Heart left ventricle (tissue), 13 donors: ENCODE measurements around the gene FLII.

ENCODE experiments used
- CTCF ChIP-seq, 12 donors: fragments of 200-600 bp; sonication (generic) in 4 of 12; IDR thresholded peaks; one replicate each; pipeline versions ENCODE4 v1.5.0 to v1.8.0; 2018 to 2022; ENCODE audit warnings: antibody characterized with exemption in 12 of 12, mild to moderate bottlenecking in 5 of 12
- POLR2A ChIP-seq, 2 donors: fragments of 450-650 bp; IDR thresholded peaks; one replicate each; pipeline ENCODE4 v1.6.1; 2017; ENCODE audit warnings: antibody characterized with exemption in 2 of 2, mild to moderate bottlenecking in 2 of 2, moderate library complexity in 2 of 2
- donor health status: ischemic (EF 13 %, LVEDD 7.1; RV severe dilation, severe dysfunction).
- donor health status: DM: no; HTN: yes; CAD: no.
- donor health status: DM: no; HTN: no; CAD: no.
- donor health status: ischemic (EF 25% LVEDD 6.9; RV normal size, moderate dysfunction).
- donor health status: ischemic (EF 25% LVEDD 5.7; RV mildly dilated, moderate dysfunction).
- donor health status: ischemic (EF 35%, LVEDD 5.7; RV mildly dilated, moderate dysfunction).
- donor health status: nonischemic (EF 11% LVEDD 7.7; RV severe dilation, severe dysfunction).
- donor health status: DM: yes; HTN: yes; CAD: no.
- donor health status: PGD.
- donor health status: ischemic (EF 29% LVEDD 5.4; RV normal size, mild dysfunction).
- donor health status: nonischemic (EF 23%, LVEDD 6.1; RV moderate dilation, normal function).

- TF ChIP-seq CTCF (IDR thresholded peaks at IDR 0.05), result no peak
- no peak for TF ChIP-seq POLR2A (IDR thresholded peaks at IDR 0.05)
These were observed 60.9 kb downstream of the FLII start for GRCh38 chr17:18197535-18198194.
